Measurements from ENCODE around the gene ZNF497. TPM values are rescaled to one million over a fixed set of nuclear protein-coding genes. Genes with fewer than 3 reads are reported as not detected.

Gene ZNF497
- total and polyA plus RNA-seq, 9 of the 15 experiments (the other 6 are each of a cell fraction or from before 2014, with no cell fraction given) = 0.06 to 0.98 (median 0.44) TPM; not detected in 1

GRCh38 chr19:58326914-58327726 is 35.4 kb downstream of the ZNF497 start, which contains the start of gene ZSCAN22 (continued):
- TF ChIP-seq MGA (IDR thresholded peaks at IDR 0.05) (no peak; the same call in 1 of the 2 replicates), ZSCAN29 (IDR thresholded peaks at IDR 0.05) (peak; percentile 80), TAL1 (IDR thresholded peaks at IDR 0.05) (peak; percentile 28), CBFA2T2 (conservative IDR thresholded peaks at IDR 0.05) (no peak), EP300 (IDR thresholded peaks at IDR 0.05; ENCODE audit: low read length) (peak; percentile 41), THAP7 (CRISPR knock-in tag; IDR thresholded peaks at IDR 0.05) (peak; percentile 77; the same call in 1 of the 2 replicates), ZBTB43 (CRISPR knock-in tag; IDR thresholded peaks at IDR 0.05) (no peak; the same call in 1 of the 2 replicates), JUN (IDR thresholded peaks at IDR 0.05; ENCODE audit: borderline replicate concordance, low read depth, low read length) (peak; percentile 36; the same call in 1 of the 2 replicates), JUN (CRISPR knock-in tag; IDR thresholded peaks at IDR 0.05; ENCODE audit: borderline replicate concordance) (peak; percentile 83; the same call in 1 of the 2 replicates), TAF7 (tag; IDR thresholded peaks at IDR 0.05) (peak; percentile 65), SLC30A9 (CRISPR knock-in tag; IDR thresholded peaks at IDR 0.05) (no peak), ILF3 (IDR thresholded peaks at IDR 0.05; ENCODE audit: borderline replicate concordance) (no peak), HDAC1 (IDR thresholded peaks at IDR 0.05) (peak; percentile 26 to 94; a peak in 3 of 4 replicates), CEBPG (CRISPR knock-in tag; IDR thresholded peaks at IDR 0.05) (no peak), CEBPG (tag; conservative IDR thresholded peaks at IDR 0.05 in 1 of 2, IDR thresholded peaks at IDR 0.05 in 1 of 2) (no peak)

Measured in K562 (cell line).